Jurkat, Clone E6-1 (cell line): ENCODE measurements around the gene ELF1. TPM values are rescaled to one million over a fixed set of nuclear protein-coding genes. Genes with fewer than 3 reads are reported as not detected.
A peak's percentile ranks its signal among the peaks of the same experiment; 100 is the strongest.

ENCODE experiments used
- DNase-seq: peaks from one replicate; pipeline ENCODE4 v3.0.0-alpha.2; 2011; ENCODE audit warnings: low read depth, low spot score
- H3K4me3 ChIP-seq: 2 replicates; pipeline ENCODE4 v1.5.1; 2011; ENCODE audit warnings: mild to moderate bottlenecking, low read length, control low read depth, moderate library complexity
- polyA plus RNA-seq: library from polyadenylated mRNA; unstranded; fragments of >200 nt; gene quantifications from one replicate; pipeline ENCODE4 v1.2.1, GENCODE V29; 2012; ENCODE audit warnings: missing spikeins; ENCODE audit not compliant: insufficient read length, insufficient read depth

ELF1 gene
- 78.5 TPM for polyA plus RNA-seq

DNA sequence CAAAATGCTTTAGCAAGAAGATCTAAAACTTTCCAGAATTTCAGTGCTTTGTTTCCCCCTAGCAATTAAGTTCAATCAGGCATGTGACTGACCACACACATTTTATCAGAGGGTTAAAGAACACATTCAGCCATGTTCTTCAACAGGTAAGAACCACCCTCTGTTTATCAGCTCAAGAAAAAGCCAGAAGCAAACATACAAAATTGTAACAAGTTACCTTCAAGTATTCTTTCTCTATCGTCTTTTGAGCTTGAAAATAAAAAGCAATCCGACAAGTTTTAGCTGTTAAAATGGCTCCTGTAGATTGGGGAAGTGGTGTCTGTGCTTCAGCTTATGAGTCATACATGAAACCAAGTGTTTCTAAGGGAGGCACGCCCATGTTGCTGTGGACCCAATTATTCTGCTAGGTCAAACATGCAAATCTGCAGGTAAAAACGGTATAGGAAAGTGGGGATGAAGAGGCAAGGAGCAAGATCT, at the start of gene ELF1:
TSS of gene ELF1 (minus strand) at position 306 of the 477 bp plus-strand sequence. CDS start 37,262 bp downstream, outside the sequence.
- H3K4me3 ChIP-seq, result peak within 1 kb of the TSS; percentile 63
- peak; percentile 90 for DNase-seq

DNA sequence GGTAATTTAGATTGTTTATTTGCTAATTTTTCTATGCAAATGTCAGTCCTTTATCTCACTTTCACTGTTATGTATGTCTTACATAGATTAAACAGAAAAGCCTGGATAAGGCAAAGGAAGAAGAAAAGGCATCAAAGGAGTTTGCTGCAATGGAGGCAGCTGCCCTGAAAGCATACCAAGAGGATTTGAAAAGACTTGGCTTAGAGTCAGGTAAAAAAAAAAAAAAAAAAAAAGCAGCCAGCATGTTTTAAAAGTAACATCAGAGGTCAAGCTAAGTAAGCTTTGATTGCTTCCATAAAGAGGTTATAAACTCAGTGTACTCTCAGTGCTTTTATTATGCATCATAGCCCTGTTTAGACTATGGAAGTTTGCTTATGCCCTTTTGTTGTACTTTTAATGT, 46.0 kb upstream of the ELF1 start:
- no peak for DNase-seq

DNA sequence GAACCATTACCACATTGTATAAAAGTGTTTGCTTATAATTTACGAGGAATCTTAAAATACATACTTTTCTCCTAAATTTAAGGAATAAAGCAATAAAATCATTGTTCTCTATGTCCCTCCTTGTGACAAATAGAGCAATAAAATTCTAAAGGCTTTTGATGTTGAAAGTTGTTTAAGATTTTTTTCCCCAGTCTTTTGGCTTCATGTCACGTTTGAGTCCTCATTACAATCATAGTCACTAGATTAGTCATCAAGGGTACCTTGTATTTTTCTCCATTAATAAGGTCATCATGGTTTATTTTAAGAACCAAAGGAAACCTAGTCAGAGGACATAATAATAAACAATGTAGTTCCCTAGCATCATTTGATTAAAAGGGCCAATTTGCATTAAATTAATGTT, 45.4 kb upstream of the ELF1 start:
- no peak overlapping the region for H3K4me3 ChIP-seq
- no peak for DNase-seq

More for the DNA sequence above, 46.0 kb upstream of the ELF1 start:
- no peak overlapping the region for H3K4me3 ChIP-seq

- DNase-seq, result no peak
- peak overlapping the region; percentile 81 for H3K4me3 ChIP-seq
These were observed 43.1 kb upstream of the ELF1 start for GRCh38 chr13:41061914-41062837.

DNA sequence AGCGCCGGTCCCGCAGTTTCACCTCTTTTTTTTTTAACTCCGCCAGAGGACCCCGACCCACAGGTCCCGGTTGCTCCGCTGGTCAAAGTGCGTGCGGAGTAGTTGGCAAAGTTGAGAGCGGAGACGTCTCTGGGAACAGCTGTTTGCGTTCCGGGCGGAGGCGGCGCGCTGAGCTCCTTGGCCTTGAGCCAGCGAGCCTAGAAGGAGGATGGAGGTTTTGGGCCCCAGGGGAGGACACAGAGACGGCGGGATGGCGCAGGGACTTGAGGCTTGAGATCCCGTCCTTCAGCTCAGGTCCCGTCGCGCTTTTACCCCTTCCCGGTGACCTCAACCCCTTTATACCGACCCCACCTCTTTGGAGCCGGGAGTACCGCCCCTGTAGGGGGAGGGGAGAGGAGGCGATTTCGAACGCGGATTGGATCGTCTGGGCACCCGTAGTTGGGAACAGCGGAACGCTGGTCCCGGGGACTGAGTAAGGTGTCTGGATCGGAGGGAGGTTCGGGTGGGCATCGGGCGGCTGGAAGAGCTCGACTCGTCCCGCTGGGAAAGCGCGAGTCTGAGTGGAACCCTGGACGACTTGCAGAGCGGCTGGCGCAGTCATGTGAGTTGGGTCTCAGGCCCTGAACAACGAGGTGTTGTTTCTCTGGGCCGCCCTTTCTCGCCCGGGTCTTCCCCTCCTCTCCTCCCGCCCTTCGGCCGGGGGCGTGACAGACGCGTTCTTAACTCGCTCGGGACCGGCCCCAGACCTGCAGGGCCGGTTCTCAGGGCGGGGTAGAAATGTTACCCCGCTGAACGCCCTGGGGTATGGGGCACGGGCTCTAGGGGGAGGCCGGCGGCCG, 42.2 kb upstream of the ELF1 start, which contains the start of gene WBP4:
TSS of gene WBP4 (plus strand) at position 435 of the 839 bp plus-strand sequence. CDS start at position 600, 165 bp downstream.
- peak; percentile 91 for DNase-seq
- peak within 1 kb of the TSS; percentile 81 for H3K4me3 ChIP-seq

GRCh38 chr13:41060724-41061074, 41.6 kb upstream of the ELF1 start:
- peak overlapping the region; percentile 81 for H3K4me3 ChIP-seq
- DNase-seq, result peak; percentile 77

DNA sequence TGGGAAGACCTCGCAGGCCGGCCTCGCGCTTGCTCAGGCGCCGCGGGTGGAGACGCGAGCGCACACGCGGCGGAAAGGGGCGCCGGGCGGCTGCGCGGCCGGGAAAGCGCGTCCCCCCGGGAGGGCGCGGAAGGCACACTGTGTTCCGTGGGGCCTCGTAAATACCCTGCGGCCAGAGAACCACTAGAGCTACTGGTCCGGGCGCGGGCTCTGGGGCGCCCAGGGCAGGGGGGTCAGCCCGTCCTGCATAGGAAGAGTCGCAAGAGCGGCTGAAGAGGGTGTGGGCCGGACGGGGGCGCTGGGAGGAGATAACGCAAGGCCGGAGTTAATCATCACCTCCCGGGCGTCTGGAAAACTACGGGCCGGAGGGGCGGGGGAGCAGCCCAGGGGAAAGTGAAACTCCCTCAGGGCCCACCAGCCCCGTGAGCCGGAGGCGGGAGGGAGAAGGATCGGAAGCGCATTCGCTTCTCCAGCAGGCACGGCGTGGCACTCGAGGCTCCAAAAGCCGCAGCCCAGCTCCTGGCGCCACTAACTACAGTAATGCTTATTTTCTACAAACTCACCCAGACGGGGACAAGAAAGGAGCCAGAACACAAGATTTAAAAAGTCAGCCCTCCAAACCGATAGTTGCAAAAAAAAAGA, 41.1 kb upstream of the ELF1 start:
- peak; percentile 71 for DNase-seq
- H3K4me3 ChIP-seq, result peak overlapping the region; percentile 81

- DNase-seq, result no peak
These were observed 40.5 kb upstream of the ELF1 start for GRCh38 chr13:41059456-41060081.

DNA sequence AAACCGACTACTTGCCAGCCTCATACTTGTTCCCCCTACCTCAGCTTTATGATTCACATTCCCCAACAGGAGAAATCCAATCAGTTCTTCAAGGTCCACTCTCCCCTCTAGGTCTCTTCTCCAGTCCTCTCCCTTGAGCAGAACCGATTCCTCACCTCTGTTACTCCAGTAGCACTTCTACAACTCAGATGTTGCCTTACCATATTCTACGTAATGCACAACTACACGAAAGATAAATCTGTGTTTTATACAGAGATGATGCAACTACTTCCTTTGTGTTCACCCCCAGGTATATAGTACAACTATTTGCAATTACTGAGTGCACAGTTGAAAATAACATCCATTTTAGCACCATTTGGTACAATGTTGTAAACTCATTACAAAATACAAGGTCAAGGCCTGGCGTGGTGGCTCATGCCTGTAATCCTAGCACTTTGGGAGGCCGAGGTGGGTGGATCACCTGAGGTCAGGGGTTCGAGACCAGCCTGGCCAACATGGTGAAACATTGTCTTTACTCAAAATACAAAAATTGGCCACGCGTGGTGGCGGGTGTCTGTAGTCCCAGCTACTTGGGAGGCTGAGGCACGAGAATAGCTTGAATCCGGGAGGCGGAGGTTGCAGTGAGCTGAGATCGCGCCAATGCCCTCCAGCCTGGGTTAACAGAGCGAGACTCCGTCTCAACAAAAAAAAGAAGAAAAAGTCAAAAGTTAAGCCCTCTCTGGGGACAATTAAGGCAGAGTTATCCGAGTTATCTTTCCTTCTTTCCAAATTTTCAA, 39.4 kb upstream of the ELF1 start:
- peak overlapping the region; percentile 81 for H3K4me3 ChIP-seq
- DNase-seq, result no peak

More at GRCh38 chr13:41059456-41060081, 40.5 kb upstream of the ELF1 start:
- H3K4me3 ChIP-seq, result peak overlapping the region; percentile 81

DNA sequence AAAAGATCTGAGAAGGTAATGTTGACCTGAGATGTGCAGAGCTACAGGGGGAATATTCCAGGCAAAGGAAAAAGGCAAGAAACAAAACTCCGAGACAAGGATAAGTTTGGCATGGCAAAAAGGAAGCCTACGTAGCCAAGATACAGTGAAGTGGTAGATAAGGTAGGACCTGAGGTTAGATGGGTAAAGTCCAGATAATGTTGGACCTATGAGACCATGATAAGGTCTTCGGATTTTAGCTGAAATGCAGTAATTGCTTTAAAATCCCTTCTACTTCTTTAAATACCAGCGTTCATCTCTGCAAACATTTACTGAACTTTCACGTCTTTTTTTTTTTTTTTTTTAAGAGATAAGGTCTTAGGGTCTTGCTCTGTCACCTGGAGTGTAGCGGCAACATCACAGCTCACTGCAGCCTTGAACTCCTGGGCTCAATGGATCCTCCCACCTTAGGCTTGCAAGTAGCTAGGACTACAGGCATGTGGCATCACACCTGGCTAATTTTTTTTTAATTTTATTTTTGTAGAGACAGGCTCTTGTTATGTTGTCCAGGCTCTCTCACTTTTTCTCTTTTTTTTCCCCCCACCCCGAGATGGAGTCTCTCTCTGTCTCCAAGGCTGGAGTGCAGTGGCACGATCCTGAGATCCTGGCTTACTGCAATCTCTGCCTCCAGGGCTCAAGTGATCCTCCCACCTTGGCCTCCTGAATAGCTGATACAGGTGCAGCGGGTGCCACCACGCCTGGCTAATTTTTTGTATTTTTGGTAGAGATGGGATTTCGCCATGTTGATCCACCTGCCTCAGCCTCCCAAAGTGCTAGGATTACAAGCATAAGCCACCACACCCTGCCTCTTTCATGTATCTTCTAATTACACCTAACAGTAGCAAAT, 38.0 kb upstream of the ELF1 start:
- DNase-seq, result no peak
- H3K4me3 ChIP-seq, result no peak overlapping the region

GRCh38 chr13:41056194-41056593, 37.1 kb upstream of the ELF1 start:
- no peak for DNase-seq
- H3K4me3 ChIP-seq, result no peak overlapping the region

DNA sequence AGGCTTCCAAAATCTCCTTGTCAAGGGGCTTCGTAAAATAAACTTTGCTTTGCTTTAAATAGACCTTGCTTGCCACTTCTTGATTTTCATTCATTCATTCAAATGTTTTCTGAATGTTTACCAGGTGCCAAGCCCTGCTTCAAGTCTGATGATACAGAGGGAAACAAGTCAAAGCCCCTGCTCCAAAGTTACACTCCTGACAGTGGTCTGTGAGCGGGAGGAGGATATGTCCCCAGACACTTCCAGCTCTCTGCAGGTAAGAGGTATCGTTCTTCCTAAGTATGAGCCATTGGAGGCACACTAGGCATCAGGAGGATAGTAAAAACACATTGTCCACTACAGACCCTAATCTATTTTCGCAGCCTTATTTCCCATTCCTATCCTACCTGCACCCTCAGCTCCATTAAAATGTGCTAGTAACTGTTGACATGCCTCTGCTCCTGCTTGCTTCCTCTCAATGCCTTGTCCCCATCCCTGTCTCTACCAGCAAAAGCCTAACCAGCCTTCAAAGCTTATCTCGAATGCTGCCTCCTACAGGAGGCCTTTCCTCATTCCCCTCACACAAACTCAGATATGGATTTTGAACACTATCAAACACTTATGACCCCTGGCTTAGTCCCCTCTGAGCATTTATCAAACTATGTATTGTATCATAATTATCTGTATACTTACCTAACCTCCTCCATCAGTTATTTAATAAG, 36.0 kb upstream of the ELF1 start:
- H3K4me3 ChIP-seq, result no peak overlapping the region
- DNase-seq, result peak; percentile 54

DNA sequence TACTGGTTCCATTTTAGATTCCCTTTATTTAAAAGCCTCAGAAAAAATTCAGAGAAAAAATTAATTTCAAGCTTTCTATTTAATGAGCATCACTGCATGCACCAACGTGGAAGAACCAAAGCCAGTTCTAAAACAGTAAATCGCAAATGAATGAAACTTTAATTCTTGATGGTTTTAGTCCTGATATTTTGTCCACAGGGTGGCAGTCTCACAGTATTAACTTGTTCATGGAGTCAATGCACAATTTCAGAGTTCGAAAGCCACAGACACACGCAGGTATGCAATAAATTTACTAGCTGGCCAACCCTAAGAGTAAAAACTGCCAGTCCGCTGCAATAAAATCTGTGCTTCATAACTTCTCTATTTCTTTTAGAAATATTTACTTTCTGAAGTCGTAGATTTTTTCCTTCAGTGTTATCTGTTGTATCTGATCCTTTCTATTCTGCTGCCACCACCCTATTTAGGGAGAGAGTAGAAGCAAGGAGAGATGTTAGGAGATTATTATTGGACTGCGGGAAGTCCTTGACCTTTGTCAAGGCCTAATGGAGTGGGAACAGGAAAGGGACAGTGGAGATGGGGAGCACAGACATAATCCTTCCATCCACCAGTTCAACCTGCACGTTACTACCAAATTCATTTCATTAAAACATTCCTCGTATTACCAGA, 35.2 kb upstream of the ELF1 start:
- H3K4me3 ChIP-seq, result no peak overlapping the region
- DNase-seq, result peak; percentile 70

- no peak overlapping the region for H3K4me3 ChIP-seq
- no peak for DNase-seq
These were observed 34.3 kb upstream of the ELF1 start for GRCh38 chr13:41053384-41053826.

- no peak for DNase-seq
- no peak overlapping the region for H3K4me3 ChIP-seq
These were observed 33.3 kb upstream of the ELF1 start for GRCh38 chr13:41052441-41052840.
